Astrocyte (in vitro differentiated cells and primary cell): ENCODE measurements around the gene TSC22D1. TPM values are rescaled to one million over a fixed set of nuclear protein-coding genes. Genes with fewer than 3 reads are reported as not detected.

ENCODE experiments used
- DNase-seq: peaks from one replicate; pipeline ENCODE4 v3.0.0-alpha.2; 2010; ENCODE audit warnings: low read depth
- FAIRE-seq: peaks from 2 replicates; lab custom pipeline; 2011; peaks lifted over from hg19 to GRCh38; lab: Jason Lieb, UNC
- H2AFZ ChIP-seq: 2 replicates; pipeline ENCODE4 v1.6.0; 2012; ENCODE audit warnings: low read depth, low read length, inconsistent platforms
- H3K27ac ChIP-seq: 2 replicates; pipeline ENCODE4 v1.5.1; 2011; ENCODE audit warnings: low read depth, low read length, inconsistent platforms
- H3K27me3 ChIP-seq: 2 replicates; pipeline ENCODE4 v1.6.0; 2011; ENCODE audit warnings: low read length, inconsistent platforms; ENCODE audit not compliant: insufficient read depth
- H3K36me3 ChIP-seq: 2 replicates; pipeline ENCODE4 v1.5.1; 2011; ENCODE audit warnings: low read length, inconsistent platforms; ENCODE audit not compliant: insufficient read depth
- H3K4me1 ChIP-seq: 2 replicates; pipeline ENCODE4 v1.5.1; 2011; ENCODE audit warnings: low read length, inconsistent platforms; ENCODE audit not compliant: insufficient read depth
- H3K4me2 ChIP-seq: 2 replicates; pipeline ENCODE4 v1.6.0; 2012; ENCODE audit warnings: low read length, inconsistent platforms
- H3K4me3 ChIP-seq: 2 replicates; pipeline ENCODE4 v1.5.1; 2011; ENCODE audit warnings: low read depth, mild to moderate bottlenecking, low read length, inconsistent platforms; ENCODE audit not compliant: insufficient read depth
- H3K79me2 ChIP-seq: 2 replicates; pipeline ENCODE4 v1.6.0; 2012; ENCODE audit warnings: mild to moderate bottlenecking, low read length, inconsistent platforms; ENCODE audit not compliant: insufficient read depth
- H3K9ac ChIP-seq: 2 replicates; pipeline ENCODE4 v1.6.0; 2012; ENCODE audit warnings: mild to moderate bottlenecking, low read length, inconsistent platforms
- H3K9me3 ChIP-seq: 2 replicates; pipeline ENCODE4 v1.5.1; 2012; ENCODE audit warnings: low read depth, mild to moderate bottlenecking, low read length, inconsistent platforms; ENCODE audit not compliant: insufficient read depth
- H4K20me1 ChIP-seq: 2 replicates; pipeline ENCODE4 v1.6.0; 2012; ENCODE audit warnings: low read length, inconsistent platforms; ENCODE audit not compliant: insufficient read depth
- H3K27ac Mint-ChIP-seq: one replicate; pipeline ENCODE4 v1.8.0; 2021; ENCODE audit warnings: mild to moderate bottlenecking, mixed read lengths; ENCODE audit not compliant: unreplicated experiment
- H3K27me3 Mint-ChIP-seq: one replicate; pipeline ENCODE4 v1.8.0; 2021; ENCODE audit warnings: low read depth, mixed read lengths; ENCODE audit not compliant: unreplicated experiment
- H3K36me3 Mint-ChIP-seq: one replicate; pipeline ENCODE4 v1.8.0; 2021; ENCODE audit warnings: low read depth, mixed read lengths; ENCODE audit not compliant: unreplicated experiment
- H3K4me1 Mint-ChIP-seq: one replicate; pipeline ENCODE4 v1.8.0; 2021; ENCODE audit warnings: low read depth, mixed read lengths; ENCODE audit not compliant: unreplicated experiment
- H3K4me3 Mint-ChIP-seq: one replicate; pipeline ENCODE4 v1.8.0; 2021; ENCODE audit warnings: mild to moderate bottlenecking, moderate library complexity, mixed read lengths; ENCODE audit not compliant: unreplicated experiment
- H3K9me3 Mint-ChIP-seq: one replicate; pipeline ENCODE4 v1.8.0; 2021; ENCODE audit warnings: mild to moderate bottlenecking, mixed read lengths; ENCODE audit not compliant: unreplicated experiment
- CTCF ChIP-seq: IDR thresholded peaks from 2 replicates; pipeline ENCODE4 v1.5.1; 2011; ENCODE audit warnings: low read depth, mild to moderate bottlenecking, inconsistent platforms, low read length, moderate library complexity; ENCODE audit not compliant: insufficient read depth
- EZH2 ChIP-seq: IDR thresholded peaks from 2 replicates; pipeline ENCODE4 v1.6.1; 2012; ENCODE audit warnings: mild to moderate bottlenecking, low read length, inconsistent platforms; ENCODE audit not compliant: insufficient read depth
- total RNA-seq: library from RNA; stranded (reverse); gene quantifications from 2 replicates; pipeline ENCODE4 v1.2.1, GENCODE V29; 2021

The TSC22D1 gene
- total RNA-seq, 1 donor from 2014 or later = 96.2 TPM

- TF ChIP-seq EZH2 = no peak
- TF ChIP-seq CTCF = no peak
Observed at GRCh38 chr13:44399074-44399473, 177.1 kb downstream of the TSC22D1 start.

DNA sequence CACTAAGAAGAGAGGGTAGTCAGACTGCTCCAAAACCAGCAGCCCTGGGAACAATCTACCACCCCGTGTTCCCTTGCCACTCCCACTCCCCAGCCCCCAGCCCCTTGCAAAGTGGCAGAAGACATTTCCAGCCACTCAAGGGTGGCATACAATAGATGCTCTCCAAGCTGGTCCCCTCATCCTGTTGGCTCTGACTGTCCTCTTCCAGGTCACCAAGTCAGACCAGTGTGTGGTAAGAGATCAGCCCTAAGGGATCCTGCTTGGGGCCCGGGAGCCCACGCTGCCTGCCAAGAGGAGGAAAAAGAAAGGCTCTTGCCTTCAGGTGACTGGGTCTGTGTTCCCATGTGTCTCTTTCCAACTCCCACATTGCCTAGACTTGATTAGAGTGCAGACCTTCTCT is 177.5 kb downstream of the TSC22D1 start:
- H3K9me3 Mint-ChIP-seq = no peaks in the 10 kb centered on the region
- H3K27ac ChIP-seq = no peak overlapping the region
- H3K4me2 ChIP-seq = no peak overlapping the region
- H3K36me3 Mint-ChIP-seq = peaks cover 2% of the 10 kb centered on the region
- H3K27me3 Mint-ChIP-seq = peaks cover 4% of the 10 kb centered on the region
- no peak overlapping the region for H2AFZ ChIP-seq
- FAIRE-seq (no peak), DNase-seq (no peak)
- H3K79me2 ChIP-seq = no peaks in the 10 kb centered on the region
- no peak for TF ChIP-seq CTCF
- no peak for TF ChIP-seq EZH2
- no peak overlapping the region for H3K4me3 ChIP-seq
- no peak overlapping the region for H3K4me3 Mint-ChIP-seq
- peaks cover 15% of the 10 kb centered on the region for H3K4me1 Mint-ChIP-seq
- no peak overlapping the region for H3K9ac ChIP-seq
- no peaks in the 10 kb centered on the region for H3K9me3 ChIP-seq
- H4K20me1 ChIP-seq = no peaks in the 10 kb centered on the region
- no peaks in the 10 kb centered on the region for H3K36me3 ChIP-seq
- no peaks in the 10 kb centered on the region for H3K27me3 ChIP-seq
- H3K27ac Mint-ChIP-seq = no peak overlapping the region
- peaks cover 14% of the 10 kb centered on the region for H3K4me1 ChIP-seq

More at GRCh38 chr13:44399074-44399473, 177.1 kb downstream of the TSC22D1 start:
- FAIRE-seq = no peak
- H3K9ac ChIP-seq = no peak overlapping the region
- peaks cover 2% of the 10 kb centered on the region for H3K36me3 Mint-ChIP-seq
- H3K4me1 ChIP-seq = peaks cover 19% of the 10 kb centered on the region
- no peak overlapping the region for H3K4me3 ChIP-seq
- no peak overlapping the region for H3K27ac Mint-ChIP-seq
- no peaks in the 10 kb centered on the region for H4K20me1 ChIP-seq
- H3K27me3 ChIP-seq = no peaks in the 10 kb centered on the region
- H3K4me2 ChIP-seq = no peak overlapping the region
- H3K9me3 ChIP-seq = no peaks in the 10 kb centered on the region
- DNase-seq = no peak
- H2AFZ ChIP-seq = no peak overlapping the region
- H3K79me2 ChIP-seq = no peaks in the 10 kb centered on the region
- no peak overlapping the region for H3K27ac ChIP-seq
- H3K4me1 Mint-ChIP-seq = peaks cover 20% of the 10 kb centered on the region
- peaks cover 4% of the 10 kb centered on the region for H3K27me3 Mint-ChIP-seq
- H3K9me3 Mint-ChIP-seq = no peaks in the 10 kb centered on the region
- no peak overlapping the region for H3K4me3 Mint-ChIP-seq
- no peaks in the 10 kb centered on the region for H3K36me3 ChIP-seq

- no peak overlapping the region for H3K4me3 Mint-ChIP-seq
- H3K9me3 Mint-ChIP-seq = no peaks in the 10 kb centered on the region
- Histone ChIP-seq H3K27me3 (no peaks in the 10 kb centered on the region), H3K79me2 (no peaks in the 10 kb centered on the region), H3K4me2 (peak overlapping the region; percentile 10), H3K4me3 (no peak overlapping the region), H3K4me1 (peaks cover 13% of the 10 kb centered on the region), H2AFZ (no peak overlapping the region), H3K9me3 (no peaks in the 10 kb centered on the region), H3K27ac (no peak overlapping the region), H3K36me3 (no peaks in the 10 kb centered on the region), H4K20me1 (no peaks in the 10 kb centered on the region), H3K9ac (no peak overlapping the region)
- peaks cover 18% of the 10 kb centered on the region for H3K4me1 Mint-ChIP-seq
- TF ChIP-seq CTCF = no peak
- TF ChIP-seq EZH2 = no peak
- peak; percentile 27 for DNase-seq
- H3K27me3 Mint-ChIP-seq = peaks cover 5% of the 10 kb centered on the region
- FAIRE-seq = no peak
- peak overlapping the region; percentile 4 for H3K27ac Mint-ChIP-seq
- H3K36me3 Mint-ChIP-seq = peaks cover 2% of the 10 kb centered on the region
Observed at GRCh38 chr13:44397766-44398223, 178.3 kb downstream of the TSC22D1 start.
